GM18951 (cell line): ENCODE results near the gene NDST1.

Source experiments
- POLR2A ChIP-seq: IDR thresholded peaks from 4 replicates; pipeline ENCODE4 v1.6.1; 2011; ENCODE audit warnings: mild to moderate bottlenecking; ENCODE audit not compliant: insufficient read length, insufficient read depth; ENCODE audit errors: extremely low read depth
- in situ Hi-C: fragments of 300-500 bp; cut with MboI; formaldehyde crosslinking; loops from one replicate; pipeline ENCODE4 v1.12.0; 2022; ENCODE audit warnings: low sequenced_read_pairs, mixed read lengths, inconsistent platforms; ENCODE audit not compliant: unreplicated experiment

The NDST1 gene

GRCh38 chr5:150598006-150598405 is 90.1 kb downstream of the NDST1 start:
- no peak for TF ChIP-seq POLR2A
- in situ Hi-C loops = no loop called here

GRCh38 chr5:150598821-150599273 is 90.9 kb downstream of the NDST1 start:
- TF ChIP-seq POLR2A = no peak
- in situ Hi-C loops = no loop called here

DNA sequence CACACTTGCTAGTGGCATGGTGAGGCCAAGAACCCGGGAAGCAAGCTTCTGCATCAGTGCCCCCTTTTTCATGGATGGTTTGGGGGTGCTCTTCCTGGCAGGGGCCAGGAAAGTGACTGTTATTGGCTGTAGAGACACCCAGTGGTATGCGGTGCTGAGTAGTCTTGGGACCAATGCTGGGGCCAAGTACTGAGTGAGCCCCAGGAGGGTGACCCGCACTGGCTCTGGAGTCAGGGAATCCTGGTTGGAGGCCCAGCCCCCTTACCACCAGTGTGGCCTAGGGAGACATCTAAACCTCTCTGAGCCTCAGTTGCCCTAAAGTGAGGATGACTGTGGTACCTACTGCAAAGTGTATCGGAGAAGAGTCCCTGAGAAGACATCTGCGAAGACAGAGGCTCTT is 91.3 kb downstream of the NDST1 start:
- in situ Hi-C loops = no loop called here
- no peak for TF ChIP-seq POLR2A

DNA sequence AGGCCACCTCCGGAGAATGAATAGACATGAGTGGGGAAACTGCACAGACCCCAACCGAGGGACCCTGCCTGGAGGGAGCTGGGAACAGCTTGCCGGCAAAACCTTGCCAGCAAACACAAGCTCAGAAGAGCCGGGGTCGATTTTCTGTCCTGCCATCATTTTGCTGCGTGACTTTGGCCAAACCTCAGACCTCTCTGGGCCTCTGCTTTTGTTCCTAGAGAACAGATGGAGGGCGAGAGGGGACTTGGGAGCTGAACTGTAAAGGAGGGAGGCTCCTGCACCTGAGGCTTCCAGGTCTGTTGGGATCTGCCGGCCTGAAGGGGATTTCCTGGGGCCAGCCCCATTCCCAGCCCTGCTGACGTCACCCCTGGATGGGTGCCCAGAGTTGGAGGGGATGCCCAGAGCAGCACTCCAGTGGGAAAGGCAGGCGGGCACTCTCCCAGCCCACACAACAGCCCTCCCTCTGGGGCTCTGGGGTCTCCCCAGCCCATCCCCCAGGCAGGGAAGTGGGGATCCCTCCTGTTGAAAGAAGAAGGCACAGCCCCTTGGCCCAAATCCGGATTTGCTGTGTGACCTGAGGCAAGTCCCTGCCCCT is 92.1 kb downstream of the NDST1 start:
- TF ChIP-seq POLR2A = no peak
- in situ Hi-C loops = no loop called here

DNA sequence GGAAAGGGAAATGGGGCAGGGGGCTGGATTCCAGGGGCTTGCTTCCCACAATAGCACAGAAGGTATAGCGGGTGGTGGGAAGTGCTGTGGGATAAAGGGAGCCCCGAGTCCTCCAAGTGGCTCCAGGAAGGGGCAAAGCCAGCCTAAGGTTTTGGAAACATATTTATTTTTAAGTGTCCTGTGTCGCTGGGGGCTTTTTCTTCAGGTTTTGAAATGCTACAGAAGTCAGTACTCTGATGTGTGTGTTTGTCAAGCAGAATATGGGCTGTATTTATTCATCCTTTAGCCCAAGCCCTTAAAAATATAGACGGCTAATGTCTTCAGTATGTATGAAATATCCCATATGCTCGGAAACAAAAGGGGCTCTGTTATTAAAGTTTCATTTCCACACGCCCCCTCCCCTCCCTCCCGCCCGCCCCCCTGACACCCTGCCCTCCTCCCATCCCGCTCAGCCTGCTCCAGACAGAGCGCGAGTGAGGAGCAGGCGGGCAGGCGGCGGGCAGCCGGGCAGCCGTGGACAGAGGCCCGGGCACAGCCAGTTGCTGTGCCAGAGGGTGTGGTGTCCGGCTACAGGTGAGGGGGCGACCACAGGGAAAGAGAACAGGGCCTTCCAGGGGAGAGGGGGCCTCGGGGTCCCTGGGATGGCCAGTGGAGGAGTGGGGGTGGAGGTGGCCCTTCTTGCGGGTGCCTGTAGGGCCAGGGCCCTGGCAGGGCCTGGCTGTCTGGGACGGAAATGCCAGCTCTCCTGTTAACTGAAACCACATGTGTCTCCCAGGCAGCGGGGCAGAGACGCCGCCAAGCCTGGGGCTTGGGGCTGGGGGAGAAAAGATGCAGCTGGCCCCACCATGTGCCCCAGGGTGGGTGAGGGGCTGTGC is 92.9 kb downstream of the NDST1 start:
- in situ Hi-C loops = no loop called here
- no peak for TF ChIP-seq POLR2A

- no peak for TF ChIP-seq POLR2A
- in situ Hi-C loops = no loop called here
These were observed 93.8 kb downstream of the NDST1 start for GRCh38 chr5:150601491-150602345.

DNA sequence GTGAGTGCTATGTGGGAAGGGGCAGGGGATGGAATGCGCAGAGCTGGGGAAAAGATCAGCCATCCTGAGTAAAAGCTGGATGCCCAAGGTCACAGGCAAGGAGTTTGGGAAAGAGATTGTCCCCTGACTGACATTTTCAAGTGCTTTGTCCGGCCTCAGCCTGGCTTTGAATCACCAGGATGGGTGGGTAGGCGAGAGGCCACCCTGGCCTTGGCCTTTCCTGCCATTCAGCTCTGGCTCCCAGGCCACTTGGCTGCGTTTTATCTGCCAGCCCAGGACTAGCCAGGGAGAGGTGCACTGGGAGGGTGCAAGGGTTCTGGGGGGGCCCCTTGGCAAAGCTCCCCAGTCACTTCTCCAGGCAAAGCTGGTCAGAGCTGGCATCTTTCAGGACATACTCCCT is 95.1 kb downstream of the NDST1 start:
- in situ Hi-C loops = no loop called here
- no peak for TF ChIP-seq POLR2A

- in situ Hi-C loops = no loop called here
These were observed 95.6 kb downstream of the NDST1 start for GRCh38 chr5:150603491-150603890.

DNA sequence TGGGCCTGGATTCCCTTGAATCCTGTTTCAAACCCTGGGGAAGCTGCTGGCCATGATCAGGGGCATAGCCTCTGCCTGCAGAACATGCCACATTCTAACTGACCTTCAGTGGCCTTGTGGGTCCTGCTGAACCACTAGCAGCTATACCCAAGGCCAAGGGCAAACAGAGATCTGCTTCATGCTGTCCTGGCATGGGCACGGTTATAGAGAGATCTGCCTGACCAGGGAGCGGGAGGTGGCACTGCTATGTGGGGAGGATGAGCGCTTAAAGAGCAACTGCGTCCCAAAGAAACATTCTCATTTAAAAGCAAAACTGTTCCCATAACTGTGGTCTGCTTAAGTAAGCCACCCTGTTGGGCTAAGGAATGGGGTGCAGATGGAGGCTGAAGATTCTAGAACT is 96.1 kb downstream of the NDST1 start:
- in situ Hi-C loops = no loop called here
- no peak for TF ChIP-seq POLR2A

More at GRCh38 chr5:150603491-150603890, 95.6 kb downstream of the NDST1 start:
- TF ChIP-seq POLR2A = no peak

- TF ChIP-seq POLR2A = no peak
- in situ Hi-C loops = no loop called here
These were observed 97.0 kb downstream of the NDST1 start for GRCh38 chr5:150604894-150605440.

DNA sequence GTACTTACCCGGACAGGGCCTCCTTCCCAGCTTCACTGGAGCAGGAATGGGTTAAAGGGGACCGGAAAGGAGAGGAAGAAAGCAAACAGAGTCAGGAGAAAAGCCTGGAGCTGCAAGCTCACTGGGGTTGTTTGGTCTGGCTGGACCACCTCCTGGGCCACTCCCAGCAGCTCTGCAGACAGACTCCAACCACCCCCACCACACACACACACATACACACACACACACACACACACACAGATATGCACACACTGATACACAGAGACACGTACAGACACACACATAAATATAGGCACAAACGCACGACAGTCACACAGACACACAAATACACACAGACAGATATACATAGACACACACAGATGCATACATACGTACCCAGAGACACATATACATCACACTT is 97.6 kb downstream of the NDST1 start:
- in situ Hi-C loops = no loop called here
- TF ChIP-seq POLR2A = no peak

DNA sequence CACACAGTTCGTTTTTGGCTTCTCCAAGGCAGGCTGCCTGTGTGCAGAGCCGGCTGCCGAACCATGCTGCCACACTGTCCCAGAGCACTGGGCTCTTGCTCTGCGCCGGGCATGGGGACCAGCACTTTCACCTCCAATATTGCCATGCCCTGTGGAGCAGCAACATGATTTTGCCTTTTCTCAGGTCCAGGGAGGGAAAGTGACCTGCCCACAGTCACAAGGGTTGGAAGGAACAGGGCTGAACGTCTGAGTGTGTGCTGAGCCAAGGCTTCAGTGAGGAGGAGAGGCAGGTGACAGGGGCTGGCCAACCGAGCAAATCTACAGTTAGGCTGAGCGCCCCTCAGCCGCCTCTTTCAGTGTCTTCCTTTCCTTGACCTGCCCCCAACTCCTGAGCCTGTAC is 98.5 kb downstream of the NDST1 start:
- no peak for TF ChIP-seq POLR2A
- in situ Hi-C loops = no loop called here

DNA sequence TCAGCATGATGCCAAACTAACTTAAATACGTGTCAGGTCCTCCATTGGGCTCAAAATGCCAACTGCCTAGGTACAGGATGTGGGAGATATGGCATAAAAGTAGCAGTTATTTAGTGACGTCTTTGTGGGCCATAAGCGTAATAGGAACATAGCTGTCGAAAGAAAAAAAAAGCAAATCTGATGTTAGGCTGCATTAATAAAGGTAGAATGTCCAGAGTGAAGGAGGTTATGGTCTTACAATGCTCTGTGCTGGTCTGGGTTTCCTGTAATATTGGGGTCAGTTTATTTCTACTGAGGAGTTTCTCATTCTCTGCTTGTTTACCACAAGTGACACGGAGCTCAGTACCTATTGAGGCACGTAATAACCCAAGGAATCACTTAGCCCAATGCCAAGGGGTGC is 99.2 kb downstream of the NDST1 start:
- no peak for TF ChIP-seq POLR2A
- in situ Hi-C loops = no loop called here
